Keratinocyte (primary cell): ENCODE data around the gene HSPA1B.

Experiments used
- CTCF ChIP-seq, 3 experiments: IDR thresholded peaks in 1 of 3; conservative IDR thresholded peaks in 1 of 3; optimal IDR thresholded peaks in 1 of 3; 2 replicates in 2 of 3; 3 replicates in 1 of 3; pipeline versions ENCODE3 to v1.5.1; 2011; ENCODE audit warnings: low read length in 3 of 3, mild to moderate bottlenecking in 3 of 3, moderate library complexity in 2 of 3, control low read depth in 1 of 3, inconsistent platforms in 1 of 3; ENCODE audit not compliant: insufficient read depth in 2 of 3; ENCODE audit errors: extremely low read depth in 1 of 3
- EZH2 ChIP-seq: IDR thresholded peaks from one replicate; pipeline ENCODE4 v1.6.1; 2012; ENCODE audit warnings: inconsistent platforms, mild to moderate bottlenecking, low read length, moderate library complexity

DNA sequence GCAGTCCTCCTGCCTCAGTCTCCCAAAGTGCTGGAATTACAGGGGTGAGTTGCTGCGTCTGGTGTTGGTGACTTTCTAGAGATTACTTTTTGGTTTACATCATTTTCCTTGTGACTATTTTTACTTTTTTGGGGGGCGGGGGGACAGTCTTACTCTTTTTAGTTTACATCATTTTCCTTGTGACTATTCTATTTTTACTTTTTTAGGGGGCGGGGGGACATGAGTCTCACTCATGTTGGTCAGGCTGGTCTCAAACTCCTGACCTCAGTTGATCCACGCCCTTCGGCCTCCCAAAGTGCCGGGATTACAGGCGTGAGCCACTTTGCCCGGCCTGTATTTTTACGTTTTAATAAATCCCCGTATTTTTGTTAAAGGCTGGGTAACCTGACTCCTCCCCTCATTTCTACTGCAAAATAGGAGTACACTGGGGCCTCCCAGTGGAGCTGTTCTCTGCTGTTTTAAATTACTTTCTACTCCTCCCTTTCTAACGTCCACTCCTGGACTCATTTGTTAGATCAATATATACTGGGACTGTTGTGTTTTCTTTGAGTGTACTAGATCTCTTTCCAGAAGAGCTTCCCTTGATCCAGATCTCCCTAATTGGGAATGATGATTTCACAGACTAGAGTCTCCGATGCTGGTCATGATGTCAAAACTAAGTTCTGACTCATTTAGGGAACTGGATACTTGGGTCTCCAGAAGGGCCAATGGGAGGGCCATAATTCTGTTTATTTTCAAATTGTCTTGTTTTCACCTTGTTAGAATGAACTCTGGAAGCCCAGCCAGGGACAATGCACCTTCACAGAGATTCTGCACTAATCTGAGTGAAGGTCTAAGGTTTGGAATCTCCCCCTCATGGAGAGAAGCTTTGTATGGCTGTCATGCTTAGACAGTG lies 9.2 kb downstream of the HSPA1B start:
- TF ChIP-seq CTCF (optimal IDR thresholded peaks at IDR 0.05 in 1 of 3, IDR thresholded peaks at IDR 0.05 in 1 of 3, conservative IDR thresholded peaks at IDR 0.05 in 1 of 3; ENCODE audit: extremely low read depth in 1 of 3, insufficient read depth in 2 of 3, low read length in 3 of 3), result peak in 1 of 3 experiments; percentile 13
- no peak for TF ChIP-seq EZH2
